Stomach smooth muscle (tissue), 2 donors: ENCODE measurements around the gene RPL7L1.
A peak's percentile ranks its signal among the peaks of the same experiment; 100 is the strongest.
"Not testable (repeated sequence)": the region's sequence is repeated elsewhere in the genome, so short reads cannot be mapped to it uniquely, and the experiment has no call there.

Source experiments
- H3K27ac ChIP-seq: one replicate; pipeline ENCODE4 v1.7.0; 2013; ENCODE audit warnings: mild to moderate bottlenecking, low read length, inconsistent platforms
- H3K27me3 ChIP-seq, 2 donors: one replicate each; pipeline ENCODE4 v1.7.0; 2013; ENCODE audit warnings: low read length in 2 of 2; ENCODE audit not compliant: insufficient read depth in 2 of 2, control insufficient read depth in 1 of 2
- H3K36me3 ChIP-seq, 2 donors: one replicate each; pipeline ENCODE4 v1.7.0; 2013; ENCODE audit warnings: low read length in 2 of 2; ENCODE audit not compliant: control insufficient read depth in 2 of 2, insufficient read depth in 2 of 2
- H3K4me1 ChIP-seq: one replicate; pipeline ENCODE4 v1.7.0; 2013; ENCODE audit warnings: low read length; ENCODE audit not compliant: control insufficient read depth, insufficient read depth
- H3K4me3 ChIP-seq, 2 donors: one replicate each; pipeline ENCODE4 v1.7.0; 2013; ENCODE audit warnings: low read length in 2 of 2
- H3K9ac ChIP-seq, 2 donors: one replicate each; pipeline ENCODE4 v1.7.0; 2013; ENCODE audit warnings: low read length in 2 of 2, mild to moderate bottlenecking in 1 of 2
- H3K9me3 ChIP-seq, 2 donors: one replicate each; pipeline ENCODE4 v1.7.0; 2013; ENCODE audit warnings: low read length in 2 of 2; ENCODE audit not compliant: control insufficient read depth in 2 of 2
- donor health status: healthy.
- donor health status: Pancreatic carcinoma.

Gene RPL7L1

GRCh38 chr6:42864602-42865001, 14.8 kb upstream of the RPL7L1 start:
- H3K9ac ChIP-seq = no peak overlapping the region
- peaks cover 31 to 46% of the 10 kb centered on the region in 2 donors for H3K36me3 ChIP-seq
- H3K27me3 ChIP-seq = no peaks in the 10 kb centered on the region
- no peaks in the 10 kb centered on the region for H3K4me1 ChIP-seq
- no peaks in the 10 kb centered on the region for H3K9me3 ChIP-seq
- no peak overlapping the region for H3K4me3 ChIP-seq
- no peak overlapping the region for H3K27ac ChIP-seq

GRCh38 chr6:42870145-42870936, 9.1 kb upstream of the RPL7L1 start:
- Histone ChIP-seq H3K36me3 (peaks cover 12 to 21% of the 10 kb centered on the region in 2 donors), H3K27me3 (no peaks in the 10 kb centered on the region), H3K27ac (no peak overlapping the region), H3K4me3 (no peak overlapping the region), H3K9ac (no peak overlapping the region), H3K9me3 (no peaks in the 10 kb centered on the region), H3K4me1 (no peaks in the 10 kb centered on the region)

GRCh38 chr6:42871711-42872110, 7.7 kb upstream of the RPL7L1 start:
- no peak overlapping the region for H3K4me3 ChIP-seq
- no peaks in the 10 kb centered on the region for H3K27me3 ChIP-seq
- peaks cover 8 to 15% of the 10 kb centered on the region in 2 donors for H3K36me3 ChIP-seq
- no peaks in the 10 kb centered on the region for H3K4me1 ChIP-seq
- no peak overlapping the region for H3K9ac ChIP-seq
- no peak overlapping the region for H3K27ac ChIP-seq
- H3K9me3 ChIP-seq = no peaks in the 10 kb centered on the region

- H3K9me3 ChIP-seq = no peaks in the 10 kb centered on the region
- H3K9ac ChIP-seq = no peak overlapping the region
- H3K4me1 ChIP-seq = no peaks in the 10 kb centered on the region
- no peak overlapping the region for H3K4me3 ChIP-seq
- H3K27ac ChIP-seq = no peak overlapping the region
- H3K27me3 ChIP-seq = no peaks in the 10 kb centered on the region
- H3K36me3 ChIP-seq = peaks cover 0 to 4% of the 10 kb centered on the region in 2 donors
Observed at GRCh38 chr6:42873313-42873712, 6.1 kb upstream of the RPL7L1 start.

- peaks cover 16% of the 10 kb centered on the region for H3K4me1 ChIP-seq
- H3K9me3 ChIP-seq = no peaks in the 10 kb centered on the region
- no peak overlapping the region for H3K4me3 ChIP-seq
- no peaks in the 10 kb centered on the region for H3K36me3 ChIP-seq
- no peaks in the 10 kb centered on the region for H3K27me3 ChIP-seq
- H3K27ac ChIP-seq = no peak overlapping the region
- H3K9ac ChIP-seq = no peak overlapping the region
Observed at GRCh38 chr6:42877695-42878094, 1.7 kb upstream of the RPL7L1 start.

- not testable (repeated sequence) for H3K9me3 ChIP-seq, H3K27me3 ChIP-seq
- H3K9ac ChIP-seq = peak overlapping the region; percentile 90 to 99
- H3K4me3 ChIP-seq = peak overlapping the region; percentile 77 to 96
- peak overlapping the region; percentile 95 for H3K27ac ChIP-seq
- H3K4me1 ChIP-seq = peaks cover 18% of the 10 kb centered on the region
- H3K36me3 ChIP-seq = peaks cover 20 to 23% of the 10 kb centered on the region in 2 donors
Observed at GRCh38 chr6:42880240-42880817, 913 bp downstream of the RPL7L1 start.

GRCh38 chr6:42880871-42881270, 1.5 kb downstream of the RPL7L1 start:
- Histone ChIP-seq H3K9ac (peak overlapping the region; percentile 90 to 99), H3K36me3 (peaks cover 25 to 28% of the 10 kb centered on the region in 2 donors), H3K4me3 (peak overlapping the region; percentile 23 to 96), H3K4me1 (peaks cover 18% of the 10 kb centered on the region), H3K27ac (peak overlapping the region; percentile 95)
- H3K9me3 ChIP-seq, H3K27me3 ChIP-seq: not testable (repeated sequence)

- Histone ChIP-seq H3K9ac (no peak overlapping the region), H3K36me3 (peaks cover 31% of the 10 kb centered on the region in 2 donors), H3K4me3 (no peak overlapping the region), H3K27me3 (no peaks in the 10 kb centered on the region), H3K27ac (no peak overlapping the region), H3K9me3 (no peaks in the 10 kb centered on the region), H3K4me1 (peaks cover 15% of the 10 kb centered on the region)
Observed at GRCh38 chr6:42885702-42886101, 6.3 kb downstream of the RPL7L1 start.

- peaks cover 28 to 30% of the 10 kb centered on the region in 2 donors for H3K36me3 ChIP-seq
- not testable (repeated sequence) for H3K27me3 ChIP-seq, H3K9ac ChIP-seq, H3K4me1 ChIP-seq, H3K27ac ChIP-seq, H3K4me3 ChIP-seq, H3K9me3 ChIP-seq
Observed at GRCh38 chr6:42888201-42888600, 8.8 kb downstream of the RPL7L1 start.

GRCh38 chr6:42889815-42890214, 10.4 kb downstream of the RPL7L1 start:
- peak overlapping the region; percentile 68 to 93 for H3K9ac ChIP-seq
- H3K4me1 ChIP-seq = peaks cover 9% of the 10 kb centered on the region
- H3K36me3 ChIP-seq = peaks cover 12 to 14% of the 10 kb centered on the region in 2 donors
- peak overlapping the region; percentile 88 for H3K27ac ChIP-seq
- no peaks in the 10 kb centered on the region for H3K27me3 ChIP-seq
- peak overlapping the region; percentile 89 to 97 for H3K4me3 ChIP-seq
- no peaks in the 10 kb centered on the region for H3K9me3 ChIP-seq
